ENCODE results near the gene PBXIP1.

PBXIP1 gene

GRCh38 chr1:154955718-154956543 lies at the start of gene PBXIP1:
TSS of gene PBXIP1 (minus strand) at chr1:154956099. CDS start at chr1:154953721, 2,378 bp downstream.
- DNase-seq (ENCODE audit: low spot score) = peak; percentile 99

- no peak for DNase-seq (ENCODE audit: low spot score)
These were observed 49.4 kb upstream of the PBXIP1 start for GRCh38 chr1:155005076-155006011.

- DNase-seq (ENCODE audit: low spot score) = no peak
These were observed 48.6 kb upstream of the PBXIP1 start for GRCh38 chr1:155004352-155005075.

GRCh38 chr1:155003766-155004351 lies 48.0 kb upstream of the PBXIP1 start:
- no peak for DNase-seq (ENCODE audit: low spot score)

GRCh38 chr1:155003227-155003765 lies 47.4 kb upstream of the PBXIP1 start:
- peak; percentile 59 for DNase-seq (ENCODE audit: low spot score)

GRCh38 chr1:155002464-155003226 lies 46.7 kb upstream of the PBXIP1 start, which contains the start of gene ZBTB7B:
TSS of gene ZBTB7B (plus strand) at chr1:155002802. CDS start at chr1:155014661, 11,859 bp downstream.
- no peak for DNase-seq (ENCODE audit: low spot score)

- DNase-seq (ENCODE audit: low spot score) = peak; percentile 99
These were observed 46.0 kb upstream of the PBXIP1 start for GRCh38 chr1:155001675-155002463.

GRCh38 chr1:155001425-155001674 lies 45.5 kb upstream of the PBXIP1 start:
- DNase-seq (ENCODE audit: low spot score) = no peak

GRCh38 chr1:155000726-155001424 lies 45.0 kb upstream of the PBXIP1 start:
- DNase-seq (ENCODE audit: low spot score) = peak; percentile 92

- DNase-seq (ENCODE audit: low spot score) = peak; percentile 80
These were observed 44.5 kb upstream of the PBXIP1 start for GRCh38 chr1:155000411-155000725.

GRCh38 chr1:154999571-155000410 lies 43.9 kb upstream of the PBXIP1 start:
- peak; percentile 85 for DNase-seq (ENCODE audit: low spot score)

GRCh38 chr1:154998818-154999570 lies 43.1 kb upstream of the PBXIP1 start:
- peak; percentile 97 for DNase-seq (ENCODE audit: low spot score)

GRCh38 chr1:154998201-154998780 lies 42.4 kb upstream of the PBXIP1 start:
- peak; percentile 28 for DNase-seq (ENCODE audit: low spot score)

GRCh38 chr1:154996966-154997701 lies 41.2 kb upstream of the PBXIP1 start:
- no peak for DNase-seq (ENCODE audit: low spot score)

- peak; percentile 43 for DNase-seq (ENCODE audit: low spot score)
These were observed 39.5 kb upstream of the PBXIP1 start for GRCh38 chr1:154995301-154995983.

GRCh38 chr1:154994591-154994990 lies 38.7 kb upstream of the PBXIP1 start:
- peak; percentile 80 for DNase-seq (ENCODE audit: low spot score)

All from NAMALWA (cell line).